Measurements from ENCODE around the gene UPF2. TPM values are rescaled to one million over a fixed set of nuclear protein-coding genes. Genes with fewer than 3 reads are reported as not detected.

The UPF2 gene
- total and polyA plus RNA-seq, 10 of the 15 experiments (the other 5 are each of a cell fraction or from before 2014, with no cell fraction given), result 21.0 to 44.4 (median 25.9) TPM

GRCh38 chr10:11907914-11908313 lies 134.7 kb downstream of the UPF2 start (continued):
- TF ChIP-seq ELK1 (IDR thresholded peaks at IDR 0.05; ENCODE audit: low read depth, low read length), result no peak
- no peak for TF ChIP-seq TCF3 (IDR thresholded peaks at IDR 0.05; ENCODE audit: borderline replicate concordance, insufficient read depth, low read depth, low read length)
- no peak for TF ChIP-seq IRF5 (IDR thresholded peaks at IDR 0.05; ENCODE audit: borderline replicate concordance)

- BruUV-seq (replicated peaks), result no TSS peak
- no peak for FAIRE-seq
- H2AFZ ChIP-seq (ENCODE audit: control insufficient read depth, low read depth, low read length), result peak overlapping the region; percentile 18
- ChIA-PET POLR2A (no interaction called here), SMC1A (ENCODE audit: uncharacterized antibody, unreplicated experiment) (interaction anchor here (0.8 to 1.7 kb wide), 2 partner anchors 21 to 233 kb away, joined by 4 read pairs; no protein-coding TSS in a partner anchor), CTCF (no interaction called here), RAD21 (ENCODE audit: unreplicated experiment) (no interaction called here)
- TF ChIP-seq ELK1 (IDR thresholded peaks at IDR 0.05; ENCODE audit: low read depth, low read length), result peak; percentile 51; the same call in 1 of the 2 replicates
- no peak for TF ChIP-seq NR2C2 (IDR thresholded peaks at IDR 0.05; ENCODE audit: borderline replicate concordance, control insufficient read depth, insufficient read length, low read depth)
- peak; percentile 44 to 77; a peak in 3 of 4 replicates for TF ChIP-seq SRF (IDR thresholded peaks at IDR 0.05; ENCODE audit: low read depth in 2 of 2, low read length in 2 of 2)
- H3K36me3 ChIP-seq (ENCODE audit: control insufficient read depth in 2 of 2, insufficient read depth in 2 of 2, low read length in 1 of 2), result no peaks in the 10 kb centered on the region
- H3K27me3 ChIP-seq (replicated peaks in 1 of 2; ENCODE audit: control insufficient read depth in 2 of 2, insufficient read depth in 2 of 2, low read length in 1 of 2), result no peaks in the 10 kb centered on the region
- H4K20me1 ChIP-seq (ENCODE audit: control insufficient read depth, insufficient read depth), result no peaks in the 10 kb centered on the region
- H3K79me2 ChIP-seq (ENCODE audit: control insufficient read depth, insufficient read depth, low read length), result no peaks in the 10 kb centered on the region
- no peak overlapping the region for H3K4me2 ChIP-seq (ENCODE audit: control insufficient read depth, insufficient read depth)
- ATAC-seq, result peak; percentile 71
- H3K9ac ChIP-seq (ENCODE audit: control insufficient read depth, insufficient read depth, low read length), result no peak overlapping the region
- WGBS (ENCODE audit: insufficient coverage, insufficient replicate concordance, low lambda C conversion rate, missing lambda C conversion rate), result 27% methylated on average over 8 of the region's 8 CpGs
- DNase-seq (ENCODE audit: low read depth, low spot score), result no peak
- H3K4me1 ChIP-seq (ENCODE audit: control insufficient read depth, insufficient read depth, low read length), result peaks cover 3% of the 10 kb centered on the region; the same call in 1 of the 2 replicates
- intact Hi-C loops (cut with micrococcal nuclease; ENCODE audit: unreplicated experiment) (no loop called here), in situ Hi-C loops (cut with MboI) (no loop called here)
- H3K27ac ChIP-seq (ENCODE audit: control insufficient read depth, insufficient read depth), result no peak overlapping the region
- H3K4me3 ChIP-seq, result no peak overlapping the region
- no peaks in the 10 kb centered on the region for H3K9me3 ChIP-seq (replicated peaks; ENCODE audit: control insufficient read depth, insufficient read depth, low read length)
Measured at GRCh38 chr10:11906714-11907113, 135.9 kb downstream of the UPF2 start.

Measured in GM12878 (cell line).